ENCODE results near the gene PPIH.
"Not testable (repeated sequence)": the region's sequence is repeated elsewhere in the genome, so short reads cannot be mapped to it uniquely, and the experiment has no call there.

DNA sequence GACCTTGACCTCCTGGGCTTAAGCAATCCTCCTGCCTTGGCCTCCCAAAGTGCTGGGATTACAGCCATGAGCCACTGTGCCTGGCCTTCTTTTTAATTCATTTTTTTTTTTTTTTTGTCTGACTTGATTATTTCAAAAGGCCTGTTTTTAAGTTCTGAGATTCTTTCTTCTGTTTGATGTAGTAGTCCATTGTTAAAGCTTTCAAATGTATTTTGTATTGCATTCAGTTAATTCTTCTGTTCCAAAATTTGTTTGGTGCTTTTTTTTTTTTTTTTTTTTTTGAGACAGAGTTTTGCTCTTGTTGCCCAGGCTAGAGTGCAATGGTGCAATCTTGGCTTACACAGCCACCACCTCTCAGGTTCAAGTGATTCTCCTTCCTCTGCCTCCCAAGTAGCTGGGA, 56.2 kb downstream of the PPIH start:
- TF ChIP-seq, protein P1, sequence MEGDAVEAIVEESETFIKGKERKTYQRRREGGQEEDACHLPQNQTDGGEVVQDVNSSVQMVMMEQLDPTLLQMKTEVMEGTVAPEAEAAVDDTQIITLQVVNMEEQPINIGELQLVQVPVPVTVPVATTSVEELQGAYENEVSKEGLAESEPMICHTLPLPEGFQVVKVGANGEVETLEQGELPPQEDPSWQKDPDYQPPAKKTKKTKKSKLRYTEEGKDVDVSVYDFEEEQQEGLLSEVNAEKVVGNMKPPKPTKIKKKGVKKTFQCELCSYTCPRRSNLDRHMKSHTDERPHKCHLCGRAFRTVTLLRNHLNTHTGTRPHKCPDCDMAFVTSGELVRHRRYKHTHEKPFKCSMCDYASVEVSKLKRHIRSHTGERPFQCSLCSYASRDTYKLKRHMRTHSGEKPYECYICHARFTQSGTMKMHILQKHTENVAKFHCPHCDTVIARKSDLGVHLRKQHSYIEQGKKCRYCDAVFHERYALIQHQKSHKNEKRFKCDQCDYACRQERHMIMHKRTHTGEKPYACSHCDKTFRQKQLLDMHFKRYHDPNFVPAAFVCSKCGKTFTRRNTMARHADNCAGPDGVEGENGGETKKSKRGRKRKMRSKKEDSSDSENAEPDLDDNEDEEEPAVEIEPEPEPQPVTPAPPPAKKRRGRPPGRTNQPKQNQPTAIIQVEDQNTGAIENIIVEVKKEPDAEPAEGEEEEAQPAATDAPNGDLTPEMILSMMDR (IDR thresholded peaks at IDR 0.05; ENCODE audit: insufficient read depth, low read length): not testable (repeated sequence)
- not testable (repeated sequence) for TF ChIP-seq POLR2AphosphoS5 (IDR thresholded peaks at IDR 0.05; ENCODE audit: low read depth); SPI1 (IDR thresholded peaks at IDR 0.05; ENCODE audit: borderline replicate concordance, low read depth)
- TF ChIP-seq, protein P2, sequence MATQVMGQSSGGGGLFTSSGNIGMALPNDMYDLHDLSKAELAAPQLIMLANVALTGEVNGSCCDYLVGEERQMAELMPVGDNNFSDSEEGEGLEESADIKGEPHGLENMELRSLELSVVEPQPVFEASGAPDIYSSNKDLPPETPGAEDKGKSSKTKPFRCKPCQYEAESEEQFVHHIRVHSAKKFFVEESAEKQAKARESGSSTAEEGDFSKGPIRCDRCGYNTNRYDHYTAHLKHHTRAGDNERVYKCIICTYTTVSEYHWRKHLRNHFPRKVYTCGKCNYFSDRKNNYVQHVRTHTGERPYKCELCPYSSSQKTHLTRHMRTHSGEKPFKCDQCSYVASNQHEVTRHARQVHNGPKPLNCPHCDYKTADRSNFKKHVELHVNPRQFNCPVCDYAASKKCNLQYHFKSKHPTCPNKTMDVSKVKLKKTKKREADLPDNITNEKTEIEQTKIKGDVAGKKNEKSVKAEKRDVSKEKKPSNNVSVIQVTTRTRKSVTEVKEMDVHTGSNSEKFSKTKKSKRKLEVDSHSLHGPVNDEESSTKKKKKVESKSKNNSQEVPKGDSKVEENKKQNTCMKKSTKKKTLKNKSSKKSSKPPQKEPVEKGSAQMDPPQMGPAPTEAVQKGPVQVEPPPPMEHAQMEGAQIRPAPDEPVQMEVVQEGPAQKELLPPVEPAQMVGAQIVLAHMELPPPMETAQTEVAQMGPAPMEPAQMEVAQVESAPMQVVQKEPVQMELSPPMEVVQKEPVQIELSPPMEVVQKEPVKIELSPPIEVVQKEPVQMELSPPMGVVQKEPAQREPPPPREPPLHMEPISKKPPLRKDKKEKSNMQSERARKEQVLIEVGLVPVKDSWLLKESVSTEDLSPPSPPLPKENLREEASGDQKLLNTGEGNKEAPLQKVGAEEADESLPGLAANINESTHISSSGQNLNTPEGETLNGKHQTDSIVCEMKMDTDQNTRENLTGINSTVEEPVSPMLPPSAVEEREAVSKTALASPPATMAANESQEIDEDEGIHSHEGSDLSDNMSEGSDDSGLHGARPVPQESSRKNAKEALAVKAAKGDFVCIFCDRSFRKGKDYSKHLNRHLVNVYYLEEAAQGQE (IDR thresholded peaks at IDR 0.05; ENCODE audit: insufficient replicate concordance, low read depth): not testable (repeated sequence)

All from HL-60 (cell line).